ENCODE results near the gene IL16. TPM values are rescaled to one million over a fixed set of nuclear protein-coding genes. Genes with fewer than 3 reads are reported as not detected.

Gene IL16
- total and polyA plus RNA-seq, 9 donors = 1.8 to 16.5 (median 9.0) TPM

GRCh38 chr15:81263477-81263876, 66.8 kb downstream of the IL16 start:
- Histone ChIP-seq H3K9me3 (no peaks in the 10 kb centered on the region), H3K4me3 (no peak overlapping the region), H3K4me1 (ENCODE audit: insufficient read depth) (no peaks in the 10 kb centered on the region), H3K27ac (no peak overlapping the region), H3K27me3 (no peaks in the 10 kb centered on the region), H3K36me3 (no peaks in the 10 kb centered on the region)
- TF ChIP-seq POLR2A (IDR thresholded peaks at IDR 0.05) (no peak), CTCF (IDR thresholded peaks at IDR 0.05) (no peak)
- WGBS, 3 donors = 91 to 93% (median 91%) methylated on average over 4 of the region's 4 CpGs
- intact Hi-C loops (cut with DNase I) = loop anchor here in 2 of 4 donors (5.0 to 10.0 kb wide), 2 partner anchors 106 to 489 kb away; partner anchors contain the start of gene CEMIP (in 1 of the 2)
- no peak for DNase-seq

- intact Hi-C loops (cut with DNase I) = loop anchor here in 2 of 4 donors (5.0 to 10.0 kb wide), 2 partner anchors 107 to 489 kb away; partner anchors contain the start of gene CEMIP (in 1 of the 2)
- Histone ChIP-seq H3K27ac (no peak overlapping the region), H3K27me3 (no peaks in the 10 kb centered on the region), H3K4me1 (ENCODE audit: insufficient read depth) (no peaks in the 10 kb centered on the region), H3K9me3 (no peaks in the 10 kb centered on the region), H3K4me3 (no peak overlapping the region), H3K36me3 (no peaks in the 10 kb centered on the region)
- TF ChIP-seq EP300 (IDR thresholded peaks at IDR 0.05) (no peak), CTCF (IDR thresholded peaks at IDR 0.05) (no peak), POLR2A (IDR thresholded peaks at IDR 0.05) (no peak)
- WGBS, 3 donors = 85 to 92% (median 89%) methylated on average over 6 of the region's 6 CpGs
- DNase-seq = no peak
These were observed 67.6 kb downstream of the IL16 start for GRCh38 chr15:81264072-81264857.

- intact Hi-C loops (cut with DNase I) = loop anchor here (5.0 to 10.0 kb wide), 3 partner anchors 108 to 491 kb away; partner anchors contain the start of gene CEMIP (in 1 of the 4)
- no peak overlapping the region for H3K27ac ChIP-seq
These were observed 68.7 kb downstream of the IL16 start for GRCh38 chr15:81265256-81265943.

More at GRCh38 chr15:81265256-81265943, 68.7 kb downstream of the IL16 start:
- no peaks in the 10 kb centered on the region for H3K27me3 ChIP-seq
- TF ChIP-seq EP300 (IDR thresholded peaks at IDR 0.05) = no peak
- TF ChIP-seq CTCF (IDR thresholded peaks at IDR 0.05) = no peak
- no peak for TF ChIP-seq POLR2A (IDR thresholded peaks at IDR 0.05)
- 51 to 59% (median 57%) methylated on average over 12 of the region's 12 CpGs for WGBS, 3 donors
- no peaks in the 10 kb centered on the region for H3K9me3 ChIP-seq
- no peak overlapping the region for H3K4me3 ChIP-seq
- H3K36me3 ChIP-seq = no peaks in the 10 kb centered on the region
- DNase-seq = no peak
- H3K4me1 ChIP-seq (ENCODE audit: insufficient read depth) = no peaks in the 10 kb centered on the region
